HepG2 (cell line): ENCODE results near the gene SOX12. TPM values are rescaled to one million over a fixed set of nuclear protein-coding genes. Genes with fewer than 3 reads are reported as not detected.

ENCODE experiments used
- HIVEP1 ChIP-seq: sonication (generic); formaldehyde crosslinking; IDR thresholded peaks from 2 replicates; pipeline ENCODE4 v1.4.0; 2020; ENCODE audit warnings: mild to moderate bottlenecking, missing genetic modification reagents
- HMGA1 ChIP-seq: sonication (generic); formaldehyde crosslinking; conservative IDR thresholded peaks from 2 replicates; pipeline ENCODE4 v1.4.0; 2020; ENCODE audit warnings: missing genetic modification reagents
- NCOA5 ChIP-seq: sonication (generic); formaldehyde crosslinking; IDR thresholded peaks from 2 replicates; pipeline ENCODE4 v1.4.0; 2020; ENCODE audit warnings: missing genetic modification reagents
- NFYC ChIP-seq: IDR thresholded peaks from 2 replicates; pipeline ENCODE4 v1.6.1; 2016; ENCODE audit warnings: missing genetic modification reagents, missing compliant biosample characterization
- SIX1 ChIP-seq: sonication (generic); formaldehyde crosslinking; IDR thresholded peaks from 2 replicates; pipeline ENCODE4 v1.4.0; 2020; ENCODE audit warnings: missing genetic modification reagents, borderline replicate concordance
- SPEN ChIP-seq: sonication (generic); formaldehyde crosslinking; IDR thresholded peaks from 2 replicates; pipeline ENCODE4 v1.5.1; 2020; ENCODE audit warnings: low read depth, mild to moderate bottlenecking, missing genetic modification reagents
- TAF15 ChIP-seq: fragments of 200-400 bp; formaldehyde crosslinking; IDR thresholded peaks from one replicate; pipeline ENCODE4 v1.6.1; 2018; ENCODE audit warnings: mild to moderate bottlenecking, low read depth, low read length; ENCODE audit not compliant: poor library complexity, severe bottlenecking
- TFAP4 ChIP-seq: sonication (generic); IDR thresholded peaks from 2 replicates; pipeline ENCODE4 v1.6.1; 2016; ENCODE audit warnings: low read depth, borderline replicate concordance
- ZFP36 ChIP-seq: fragments of 150-350 bp; IDR thresholded peaks from 2 replicates; pipeline ENCODE4 v1.6.1; 2018; ENCODE audit warnings: borderline replicate concordance, low read length, low read depth; ENCODE audit not compliant: partially characterized antibody
- ZGPAT ChIP-seq: IDR thresholded peaks from 2 replicates; pipeline ENCODE4 v1.6.1; 2016; ENCODE audit warnings: mild to moderate bottlenecking
- ZNF556 ChIP-seq: sonication (generic); formaldehyde crosslinking; IDR thresholded peaks from 2 replicates; pipeline ENCODE4 v1.4.0; 2020; ENCODE audit warnings: mild to moderate bottlenecking, missing genetic modification reagents, borderline replicate concordance
- ZNF749 ChIP-seq: sonication (generic); formaldehyde crosslinking; IDR thresholded peaks from 2 replicates; pipeline ENCODE4 v1.8.0; 2022; ENCODE audit warnings: mild to moderate bottlenecking, missing genetic modification reagents, moderate library complexity, borderline replicate concordance
- polyA plus RNA-seq, 8 experiments: library from polyadenylated mRNA; depleted of rRNA in 3 of 8; stranded (reverse) in 7 of 8; unstranded in 1 of 8; fragments of >200 nt; fragmentation: Illumina TruSeq in 4 of 8; extraction: Trizol in 4 of 8; gene quantifications; 2 replicates each; pipeline versions ENCODE4 v1.2.1 to v1.2.3, GENCODE V29; 2011 to 2016; ENCODE audit warnings: low read depth in 4 of 8, missing spikeins in 1 of 8, mixed read lengths in 1 of 8; ENCODE audit not compliant: insufficient read depth in 1 of 8
- total RNA-seq, 5 experiments: library from RNA; depleted of rRNA; stranded (reverse); fragments of >200 nt; fragmentation: Illumina TruSeq; extraction: Trizol; gene quantifications; 2 replicates each; pipeline ENCODE4 v1.2.3, GENCODE V29; 2016; ENCODE audit warnings: low read depth in 1 of 5
- TF ChIP-seq, protein P1 (sequence below): sonication (generic); formaldehyde crosslinking; IDR thresholded peaks from 2 replicates; pipeline ENCODE4 v1.4.0; 2020; ENCODE audit warnings: missing genetic modification reagents, borderline replicate concordance
- TF ChIP-seq, protein P2 (sequence below), 2 experiments: sonication (generic) in 1 of 2; formaldehyde crosslinking in 1 of 2; IDR thresholded peaks; 2 replicates each; pipeline versions ENCODE4 v1.6.1 to v1.9.0; 2014 to 2022; ENCODE audit warnings: antibody characterized with exemption in 1 of 2, borderline replicate concordance in 1 of 2, inconsistent platforms in 1 of 2, low read depth in 1 of 2, missing genetic modification reagents in 1 of 2

SOX12 gene
- total and polyA plus RNA-seq, 2 of the 13 experiments (the other 11 are each of a cell fraction or from before 2014, with no cell fraction given), result 10.0 to 18.7 TPM

- TF ChIP-seq, protein P1, sequence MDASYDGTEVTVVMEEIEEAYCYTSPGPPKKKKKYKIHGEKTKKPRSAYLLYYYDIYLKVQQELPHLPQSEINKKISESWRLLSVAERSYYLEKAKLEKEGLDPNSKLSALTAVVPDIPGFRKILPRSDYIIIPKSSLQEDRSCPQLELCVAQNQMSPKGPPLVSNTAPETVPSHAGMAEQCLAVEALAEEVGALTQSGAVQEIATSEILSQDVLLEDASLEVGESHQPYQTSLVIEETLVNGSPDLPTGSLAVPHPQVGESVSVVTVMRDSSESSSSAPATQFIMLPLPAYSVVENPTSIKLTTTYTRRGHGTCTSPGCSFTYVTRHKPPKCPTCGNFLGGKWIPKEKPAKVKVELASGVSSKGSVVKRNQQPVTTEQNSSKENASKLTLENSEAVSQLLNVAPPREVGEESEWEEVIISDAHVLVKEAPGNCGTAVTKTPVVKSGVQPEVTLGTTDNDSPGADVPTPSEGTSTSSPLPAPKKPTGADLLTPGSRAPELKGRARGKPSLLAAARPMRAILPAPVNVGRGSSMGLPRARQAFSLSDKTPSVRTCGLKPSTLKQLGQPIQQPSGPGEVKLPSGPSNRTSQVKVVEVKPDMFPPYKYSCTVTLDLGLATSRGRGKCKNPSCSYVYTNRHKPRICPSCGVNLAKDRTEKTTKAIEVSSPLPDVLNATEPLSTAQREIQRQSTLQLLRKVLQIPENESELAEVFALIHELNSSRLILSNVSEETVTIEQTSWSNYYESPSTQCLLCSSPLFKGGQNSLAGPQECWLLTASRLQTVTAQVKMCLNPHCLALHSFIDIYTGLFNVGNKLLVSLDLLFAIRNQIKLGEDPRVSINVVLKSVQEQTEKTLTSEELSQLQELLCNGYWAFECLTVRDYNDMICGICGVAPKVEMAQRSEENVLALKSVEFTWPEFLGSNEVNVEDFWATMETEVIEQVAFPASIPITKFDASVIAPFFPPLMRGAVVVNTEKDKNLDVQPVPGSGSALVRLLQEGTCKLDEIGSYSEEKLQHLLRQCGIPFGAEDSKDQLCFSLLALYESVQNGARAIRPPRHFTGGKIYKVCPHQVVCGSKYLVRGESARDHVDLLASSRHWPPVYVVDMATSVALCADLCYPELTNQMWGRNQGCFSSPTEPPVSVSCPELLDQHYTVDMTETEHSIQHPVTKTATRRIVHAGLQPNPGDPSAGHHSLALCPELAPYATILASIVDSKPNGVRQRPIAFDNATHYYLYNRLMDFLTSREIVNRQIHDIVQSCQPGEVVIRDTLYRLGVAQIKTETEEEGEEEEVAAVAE (CRISPR knock-in tag), result peak; percentile 19; the same call in 1 of the 2 replicates
- TF ChIP-seq SIX1 (CRISPR knock-in tag) (no peak), TFAP4 (peak; percentile 61; the same call in 1 of the 2 replicates), ZGPAT (peak; percentile 98), NCOA5 (no peak), ZFP36 (peak; percentile 13), HMGA1 (CRISPR knock-in tag) (no peak), SPEN (CRISPR knock-in tag) (peak; percentile 79), ZNF556 (CRISPR knock-in tag) (no peak), ZNF749 (CRISPR knock-in tag) (no peak; the same call in 1 of the 2 replicates), NFYC (CRISPR knock-in tag) (0 out of 2 replicates have a peak, but pooled peaks have one; percentile 8), HIVEP1 (CRISPR knock-in tag) (peak; percentile 93), TAF15 (peak; percentile 98)
- TF ChIP-seq, protein P2, sequence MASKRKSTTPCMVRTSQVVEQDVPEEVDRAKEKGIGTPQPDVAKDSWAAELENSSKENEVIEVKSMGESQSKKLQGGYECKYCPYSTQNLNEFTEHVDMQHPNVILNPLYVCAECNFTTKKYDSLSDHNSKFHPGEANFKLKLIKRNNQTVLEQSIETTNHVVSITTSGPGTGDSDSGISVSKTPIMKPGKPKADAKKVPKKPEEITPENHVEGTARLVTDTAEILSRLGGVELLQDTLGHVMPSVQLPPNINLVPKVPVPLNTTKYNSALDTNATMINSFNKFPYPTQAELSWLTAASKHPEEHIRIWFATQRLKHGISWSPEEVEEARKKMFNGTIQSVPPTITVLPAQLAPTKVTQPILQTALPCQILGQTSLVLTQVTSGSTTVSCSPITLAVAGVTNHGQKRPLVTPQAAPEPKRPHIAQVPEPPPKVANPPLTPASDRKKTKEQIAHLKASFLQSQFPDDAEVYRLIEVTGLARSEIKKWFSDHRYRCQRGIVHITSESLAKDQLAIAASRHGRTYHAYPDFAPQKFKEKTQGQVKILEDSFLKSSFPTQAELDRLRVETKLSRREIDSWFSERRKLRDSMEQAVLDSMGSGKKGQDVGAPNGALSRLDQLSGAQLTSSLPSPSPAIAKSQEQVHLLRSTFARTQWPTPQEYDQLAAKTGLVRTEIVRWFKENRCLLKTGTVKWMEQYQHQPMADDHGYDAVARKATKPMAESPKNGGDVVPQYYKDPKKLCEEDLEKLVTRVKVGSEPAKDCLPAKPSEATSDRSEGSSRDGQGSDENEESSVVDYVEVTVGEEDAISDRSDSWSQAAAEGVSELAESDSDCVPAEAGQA (IDR thresholded peaks at IDR 0.05; ENCODE audit: low read depth), result peak; percentile 23; the same call in 1 of the 2 replicates
- TF ChIP-seq, protein P2 (CRISPR knock-in tag; IDR thresholded peaks at IDR 0.05; ENCODE audit: borderline replicate concordance), result no peak
Measured at GRCh38 chr20:327186-328026, 2.1 kb downstream of the SOX12 start (continued).
